ENCODE measurements around the gene CHN1.
A peak's percentile ranks its signal among the peaks of the same experiment; 100 is the strongest.

Gene CHN1

DNA sequence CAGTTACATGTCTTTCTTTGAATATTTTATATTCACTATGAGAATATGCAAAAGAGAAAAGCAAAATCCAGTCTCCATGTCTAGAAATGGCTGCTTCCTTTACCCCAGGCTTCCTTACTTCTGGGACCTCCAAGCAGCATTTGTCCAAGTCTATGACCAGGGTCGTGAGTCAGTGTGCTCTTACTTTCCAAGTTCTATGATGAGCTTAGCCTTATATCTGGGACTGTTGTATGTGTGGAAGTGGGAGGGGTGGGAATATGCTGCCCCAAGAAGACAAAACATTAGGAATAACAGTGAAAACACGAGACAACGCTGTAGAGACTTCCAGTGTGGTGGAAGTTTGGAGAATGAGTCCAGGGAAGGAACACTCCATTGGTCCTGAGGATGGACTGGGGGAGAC is 219.7 kb downstream of the CHN1 start:
- DNase-seq (ENCODE audit: low spot score), result no peak

DNA sequence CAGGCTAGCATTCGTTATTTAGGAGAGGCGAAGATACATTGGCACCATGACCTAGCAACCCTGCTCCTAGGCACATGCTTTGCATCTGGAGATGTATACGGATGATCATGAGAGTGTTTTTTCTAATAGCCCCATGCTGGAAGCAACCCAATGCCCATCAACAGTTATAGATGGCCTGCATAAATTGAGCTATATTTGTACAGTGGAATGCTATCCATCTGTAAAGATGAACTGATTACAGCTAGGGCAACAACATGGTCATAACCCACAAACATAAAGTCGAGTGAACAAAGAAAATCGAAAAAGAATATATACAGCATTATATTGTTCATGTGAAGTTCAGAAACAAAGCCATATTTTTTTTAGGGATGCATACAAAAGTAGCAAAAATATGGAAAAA is 220.3 kb downstream of the CHN1 start:
- DNase-seq (ENCODE audit: low spot score), result no peak

DNA sequence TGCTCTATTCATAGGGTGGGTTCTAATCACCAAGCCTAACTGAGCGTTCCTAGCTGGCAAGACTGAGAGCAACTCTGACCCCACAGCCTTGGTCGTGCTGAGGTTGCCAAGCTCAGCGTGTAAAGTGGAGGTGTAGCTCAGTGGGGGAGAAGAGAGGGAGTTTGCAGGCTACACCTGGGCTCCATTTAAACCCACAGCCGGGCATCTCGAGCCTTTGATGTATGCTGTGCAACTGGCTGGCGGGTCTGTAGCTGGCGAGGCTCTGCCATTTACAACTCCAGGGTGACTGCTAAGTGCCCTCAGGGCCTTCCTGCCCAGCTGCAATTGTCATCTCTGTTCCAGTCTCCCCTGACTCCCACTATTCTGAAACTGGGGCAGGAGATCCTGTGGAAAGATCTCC is 220.9 kb downstream of the CHN1 start:
- no peak for DNase-seq (ENCODE audit: low spot score)

DNA sequence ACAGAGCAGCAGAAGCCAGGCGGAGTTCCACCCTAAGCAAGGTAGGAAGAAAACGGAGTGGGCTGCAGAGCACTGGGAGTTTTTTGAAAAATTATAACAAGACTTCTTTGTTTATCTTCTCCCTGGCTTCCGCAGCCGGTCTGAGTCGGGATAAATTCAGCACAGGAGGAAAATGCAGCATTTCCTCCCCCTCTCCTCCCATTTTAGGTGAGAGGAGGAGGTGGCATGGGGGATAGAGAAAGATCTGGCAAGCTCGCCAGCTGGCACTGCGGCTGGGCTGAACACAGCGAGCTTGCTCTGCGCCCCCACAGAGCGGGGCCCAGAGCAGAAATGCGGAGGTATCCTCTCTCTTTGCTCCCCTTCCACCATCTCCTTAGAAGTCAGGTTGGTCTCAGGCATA is 223.2 kb downstream of the CHN1 start:
- no peak for DNase-seq (ENCODE audit: low spot score)

DNA sequence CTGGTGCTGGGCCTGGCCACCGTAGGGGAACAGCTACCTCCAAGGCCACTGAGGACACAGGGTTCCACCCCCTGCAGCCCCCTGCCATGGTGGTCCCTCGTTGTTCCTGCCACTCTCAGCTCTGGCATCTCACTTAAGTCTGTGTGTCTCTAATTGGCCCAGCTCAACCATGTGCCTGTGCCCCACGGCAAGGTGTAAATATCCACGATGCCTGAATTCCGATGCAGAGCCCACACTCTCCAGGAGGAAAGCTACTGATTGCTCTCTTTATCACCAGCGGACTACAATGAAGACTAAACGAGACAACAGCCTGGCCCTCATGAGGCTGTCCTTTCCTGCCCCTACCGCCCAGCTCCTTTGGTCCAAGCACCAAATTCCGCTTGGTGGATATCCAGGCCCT is 223.9 kb downstream of the CHN1 start:
- no peak for DNase-seq (ENCODE audit: low spot score)

DNA sequence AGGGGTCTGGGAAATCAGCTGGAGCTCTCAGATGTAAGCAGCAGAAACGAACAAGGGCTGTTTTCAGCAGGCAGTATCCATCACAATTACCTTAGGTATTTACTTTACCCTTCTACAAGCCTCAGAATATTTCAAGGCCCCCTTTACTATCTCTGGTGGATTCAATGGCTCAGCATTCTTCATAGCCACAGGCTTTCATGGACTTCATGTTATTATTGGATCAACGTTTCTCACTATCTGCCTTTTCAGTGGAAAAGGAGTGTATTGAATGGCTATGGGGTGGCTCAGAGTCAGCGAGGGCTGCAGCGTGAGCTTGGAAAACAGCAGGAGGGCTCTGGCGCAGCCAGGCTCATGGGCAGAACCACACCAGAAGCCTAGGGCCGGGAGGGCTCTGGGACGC is 224.3 kb downstream of the CHN1 start:
- no peak for DNase-seq (ENCODE audit: low spot score)

DNA sequence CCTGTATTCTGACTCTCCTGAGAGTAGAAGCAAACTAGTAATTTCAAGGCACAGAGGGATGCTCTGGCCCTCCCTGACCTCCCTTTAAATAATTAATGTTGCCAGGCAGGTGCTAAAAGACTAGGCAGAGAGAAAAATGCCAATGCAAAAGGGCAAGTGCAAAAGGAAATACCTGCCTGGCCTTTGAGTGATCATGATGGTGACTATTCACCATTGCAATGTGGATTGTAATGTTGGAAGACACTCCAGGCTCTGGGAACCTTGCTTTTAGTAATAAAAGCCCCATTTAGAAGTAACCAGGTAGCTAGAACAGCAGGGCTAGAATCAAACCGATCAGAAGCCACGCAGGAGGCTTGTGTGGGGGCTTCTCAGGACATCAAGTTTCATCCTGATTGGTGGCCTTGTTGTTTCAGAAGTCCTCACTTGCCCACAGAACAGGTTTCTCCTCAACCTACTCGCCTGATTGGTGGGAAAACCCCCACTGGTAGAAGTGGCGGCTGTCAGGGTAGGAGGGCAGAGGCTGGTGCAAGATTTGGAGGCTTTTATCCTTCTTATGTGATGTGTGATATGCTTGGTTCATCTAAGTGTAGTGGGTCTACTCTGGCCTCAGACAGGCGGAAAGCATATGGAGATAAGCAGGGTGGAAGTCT is 224.9 kb downstream of the CHN1 start:
- DNase-seq (ENCODE audit: low spot score), result no peak

DNA sequence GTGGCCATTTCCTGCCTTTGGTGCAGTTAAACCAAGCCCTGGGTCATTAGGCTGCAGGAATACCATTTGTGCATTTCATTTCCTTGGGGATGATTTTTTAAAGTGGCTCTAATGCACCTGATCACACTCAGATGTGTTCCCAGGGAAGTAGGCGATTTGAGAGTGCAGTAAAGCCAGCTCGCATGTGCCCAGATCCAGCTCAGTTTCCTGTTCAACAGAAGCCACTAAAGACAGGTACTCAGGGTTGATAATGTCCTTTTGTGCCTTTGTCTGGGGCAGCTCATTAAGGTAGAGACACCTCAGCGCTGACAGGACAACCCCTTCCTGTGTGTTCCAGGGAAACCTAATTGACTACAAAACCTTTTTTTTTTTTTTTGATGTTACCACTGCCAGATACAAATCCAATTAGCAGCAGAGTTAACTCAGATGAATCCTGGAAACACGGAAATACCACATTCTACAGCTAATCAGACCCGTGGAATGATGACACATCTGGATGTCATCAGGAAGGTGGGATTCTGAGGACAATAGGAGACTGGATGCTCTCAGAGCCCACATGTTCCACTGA is 225.7 kb downstream of the CHN1 start:
- no peak for DNase-seq (ENCODE audit: low spot score)

DNA sequence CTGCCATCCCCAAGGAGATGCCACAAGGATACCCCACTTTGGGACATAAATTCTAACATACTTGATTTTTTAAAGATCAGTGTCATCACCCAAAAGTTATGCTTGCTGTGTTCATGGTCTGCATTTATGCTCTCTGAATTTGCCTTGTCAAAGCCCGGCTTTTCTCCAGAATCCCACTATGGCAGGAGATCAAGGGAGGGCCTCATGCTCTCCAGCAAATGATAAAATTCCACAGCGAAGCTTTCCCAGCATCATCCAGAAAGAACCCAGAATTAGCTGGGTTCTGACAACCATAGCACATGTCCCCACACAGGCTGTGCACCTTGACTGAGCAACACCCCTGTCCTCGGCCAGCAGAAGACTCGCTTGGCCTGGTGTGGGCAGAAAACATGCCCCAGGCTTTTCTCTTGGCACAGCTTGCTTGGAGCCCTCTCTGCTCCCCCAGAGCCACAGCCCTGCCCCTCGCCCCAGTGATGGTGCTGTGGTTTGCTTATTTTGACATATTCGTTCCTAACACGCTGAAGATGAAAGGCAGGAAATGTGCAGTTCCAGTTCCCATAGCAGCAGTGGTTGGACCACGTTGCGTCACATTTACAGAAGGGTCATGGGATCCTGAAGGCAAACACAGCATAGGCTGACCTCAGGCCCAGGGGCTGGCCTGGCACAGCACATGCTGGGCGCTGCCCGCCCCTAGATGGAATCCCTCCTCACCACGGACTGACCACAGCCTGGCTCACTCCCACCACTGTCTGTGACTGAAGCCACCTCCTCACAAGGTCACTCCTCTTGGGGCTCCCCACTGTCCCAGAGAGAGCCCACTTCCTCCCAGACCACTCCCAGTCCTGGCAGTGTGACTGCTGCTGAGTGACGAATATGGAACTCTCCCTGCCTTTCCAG is 226.8 kb downstream of the CHN1 start:
- DNase-seq (ENCODE audit: low spot score), result no peak

DNA sequence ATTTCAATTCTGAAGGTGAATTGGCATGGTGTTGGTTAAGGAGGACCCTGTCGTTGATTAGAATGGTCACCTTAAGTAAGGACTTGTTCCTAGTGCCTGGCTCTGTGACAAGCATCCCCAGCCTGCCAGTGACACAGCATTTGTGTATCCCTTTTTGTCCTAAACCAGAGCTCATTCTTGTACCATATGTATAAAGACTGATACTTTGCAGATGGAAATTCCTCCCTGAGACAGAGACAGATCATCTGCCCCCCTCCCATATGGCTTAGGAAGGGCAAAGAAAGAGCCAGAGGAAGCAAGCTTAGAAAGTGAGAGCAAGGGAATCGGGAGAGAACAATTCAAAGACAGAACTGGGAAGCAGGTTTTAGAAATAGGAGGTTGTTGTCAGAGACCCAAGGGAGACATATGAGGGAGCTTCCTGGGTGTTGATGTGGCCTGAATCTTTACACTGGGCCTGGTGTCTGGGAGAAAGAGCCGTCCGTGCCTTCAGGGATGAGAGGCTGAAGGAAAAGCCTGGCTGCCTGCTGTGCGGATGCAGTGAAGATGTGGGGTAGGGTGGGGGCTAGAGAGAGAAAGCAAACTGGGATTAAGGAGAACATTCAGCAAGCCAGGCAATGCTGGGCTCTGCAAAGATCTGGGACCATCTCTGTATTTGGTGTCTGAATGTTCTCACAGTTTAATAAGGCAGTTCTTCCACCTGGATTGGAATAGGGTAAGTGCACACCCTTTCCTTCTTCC is 227.7 kb downstream of the CHN1 start:
- no peak for DNase-seq (ENCODE audit: low spot score)

DNA sequence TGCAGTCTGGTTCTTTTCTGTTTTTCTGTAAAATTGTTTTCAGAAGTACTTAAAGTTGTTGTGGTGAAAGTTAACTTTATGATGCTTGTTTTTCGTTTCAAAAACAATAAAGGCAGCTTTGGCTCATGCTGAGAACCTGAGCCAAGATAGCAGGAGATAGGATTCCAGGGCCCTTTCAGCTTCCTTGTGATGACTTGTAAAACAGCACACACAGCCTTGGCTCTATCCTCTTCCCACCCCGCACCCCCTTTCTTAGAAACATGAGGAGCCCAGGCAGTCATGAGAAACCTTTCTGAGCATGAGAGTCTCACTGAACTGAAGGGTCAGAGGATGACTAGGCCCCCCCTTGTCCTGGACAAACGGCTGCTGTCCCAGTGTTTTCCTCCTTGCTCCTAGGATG is 228.5 kb downstream of the CHN1 start:
- DNase-seq (ENCODE audit: low spot score), result no peak

DNA sequence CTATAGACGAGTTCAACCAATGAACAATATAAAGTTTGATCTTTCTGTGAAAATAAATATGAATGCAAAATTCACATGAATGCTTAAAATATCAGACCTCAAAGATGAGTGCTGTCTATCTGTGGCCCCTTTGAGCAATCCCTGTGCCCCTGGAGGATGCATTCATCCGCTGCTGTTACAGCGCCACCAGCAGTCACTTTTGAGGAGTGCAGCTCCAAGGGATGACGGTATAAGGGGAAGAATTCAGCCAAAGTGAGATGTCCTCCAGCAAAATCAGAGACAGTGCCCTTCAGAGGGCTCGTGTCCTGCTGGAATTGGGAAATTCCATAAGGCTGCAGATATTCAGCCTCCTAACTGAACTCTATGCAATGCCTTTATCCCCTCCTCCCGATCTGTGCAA is 229.0 kb downstream of the CHN1 start:
- DNase-seq (ENCODE audit: low spot score), result no peak

DNA sequence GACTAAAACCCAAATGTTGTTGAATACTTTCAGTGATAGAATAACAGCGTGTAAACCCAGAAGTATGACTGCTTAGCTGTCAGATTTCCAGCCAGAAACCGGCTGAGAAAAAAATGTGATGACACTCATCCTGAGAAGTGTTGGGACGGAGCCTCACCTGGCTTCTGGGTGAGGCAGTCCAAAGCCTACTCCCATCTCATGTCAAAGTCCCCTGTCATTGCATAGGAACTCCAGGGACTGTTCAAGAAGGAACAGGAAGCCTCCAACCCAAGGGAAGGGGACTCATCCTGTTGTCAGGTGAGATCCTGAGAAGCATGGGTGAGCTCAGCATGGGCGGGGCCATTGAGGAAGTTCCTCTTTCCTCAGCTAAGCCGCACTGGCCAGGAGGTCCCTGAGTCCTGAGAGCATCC is 229.6 kb downstream of the CHN1 start:
- no peak for DNase-seq (ENCODE audit: low spot score)

DNA sequence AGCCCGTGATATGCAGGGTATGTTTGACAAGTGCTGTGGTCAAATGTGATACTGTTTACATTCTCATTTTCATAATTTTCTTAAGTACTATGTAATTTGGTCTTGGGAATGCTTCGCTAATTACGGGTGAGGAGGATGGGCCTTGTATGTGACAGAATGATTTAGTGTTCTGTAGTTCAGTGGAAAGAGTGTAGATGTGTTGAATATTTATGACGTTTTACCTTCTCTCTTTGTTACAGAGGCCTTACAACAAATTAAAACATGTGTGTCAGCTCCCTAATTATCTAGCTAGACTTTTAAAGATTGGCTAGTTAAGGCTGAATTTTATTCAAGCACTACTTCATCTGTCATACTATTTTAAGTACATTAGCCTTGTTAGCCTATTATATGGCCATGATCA is 230.3 kb downstream of the CHN1 start:
- no peak for DNase-seq (ENCODE audit: low spot score)

DNA sequence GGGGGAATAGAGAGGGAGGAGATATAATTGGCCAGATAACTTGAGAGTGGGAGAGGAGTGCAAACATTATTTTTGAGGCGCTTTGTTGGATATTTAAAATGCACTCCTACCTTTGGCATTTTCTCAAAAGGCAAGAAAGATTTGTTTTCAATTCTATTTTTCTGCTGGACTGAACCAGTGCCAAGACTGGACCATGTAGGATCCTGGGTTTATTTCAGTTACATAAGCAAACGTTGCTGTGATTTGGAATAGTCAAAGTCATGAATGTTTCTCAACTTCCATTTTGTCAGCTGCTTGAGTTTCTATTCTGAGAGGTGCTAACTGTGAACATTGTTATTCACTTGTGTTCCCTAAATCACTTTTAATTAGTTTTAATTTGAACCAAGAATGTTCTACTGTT is 232.0 kb downstream of the CHN1 start:
- no peak for DNase-seq (ENCODE audit: low spot score)

DNA sequence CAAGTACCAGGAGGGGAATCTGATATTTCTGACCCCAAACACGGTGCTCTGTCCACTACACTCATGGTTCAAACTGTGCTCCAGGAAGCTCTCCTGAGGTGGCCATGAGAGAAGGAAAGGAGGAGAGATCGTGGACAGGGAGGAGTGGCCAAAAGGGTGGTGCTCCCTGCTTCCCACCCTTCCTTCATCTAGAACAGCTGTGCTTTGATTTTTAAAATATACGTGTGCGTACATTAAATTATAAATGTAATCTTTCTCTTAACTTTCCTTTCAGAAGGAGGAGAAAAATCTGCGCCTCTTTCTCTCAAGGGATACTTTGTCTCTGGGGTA is 232.7 kb downstream of the CHN1 start:
- no peak for DNase-seq (ENCODE audit: low spot score)

DNA sequence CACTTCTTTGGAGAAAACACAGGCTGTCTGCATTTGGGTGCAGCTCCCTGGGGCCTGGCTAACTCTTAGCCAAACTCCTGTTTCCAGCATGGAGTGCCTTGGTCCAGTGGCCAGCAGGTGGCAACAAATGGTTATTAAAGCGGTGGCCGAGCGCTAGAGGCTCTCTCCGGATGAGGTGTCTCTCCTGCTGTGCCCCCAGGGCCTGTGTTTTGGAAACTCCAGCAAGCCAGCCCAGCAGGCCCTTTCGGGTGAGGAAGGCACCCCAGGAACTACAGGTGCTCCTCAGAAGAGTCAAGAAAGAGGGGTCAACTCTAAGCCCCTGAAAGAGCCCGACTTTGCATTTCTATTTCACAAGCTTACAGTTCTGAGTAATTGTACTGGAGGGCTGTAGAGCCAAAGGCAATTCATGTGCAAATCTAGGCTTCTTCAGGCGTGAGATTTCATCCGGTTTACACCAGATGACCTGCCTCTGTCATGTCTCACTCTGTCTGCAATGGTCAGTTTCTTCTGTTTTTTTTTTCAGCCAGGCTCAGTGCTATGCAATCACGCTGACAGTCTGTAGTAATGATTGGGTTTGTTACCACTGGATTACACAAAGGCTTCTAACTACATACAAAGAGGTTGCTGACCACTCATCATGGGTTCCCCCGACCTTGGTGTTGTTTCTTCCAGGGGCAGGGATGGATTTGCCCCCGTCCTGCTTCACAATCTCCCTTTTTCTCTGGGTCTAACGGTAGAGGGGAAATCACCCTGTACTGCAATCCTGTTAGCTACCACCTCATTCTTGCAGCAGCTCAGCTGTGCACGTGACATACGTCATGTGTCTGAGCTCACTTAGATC is 233.3 kb downstream of the CHN1 start:
- peak; percentile 66 for DNase-seq (ENCODE audit: low spot score)

DNA sequence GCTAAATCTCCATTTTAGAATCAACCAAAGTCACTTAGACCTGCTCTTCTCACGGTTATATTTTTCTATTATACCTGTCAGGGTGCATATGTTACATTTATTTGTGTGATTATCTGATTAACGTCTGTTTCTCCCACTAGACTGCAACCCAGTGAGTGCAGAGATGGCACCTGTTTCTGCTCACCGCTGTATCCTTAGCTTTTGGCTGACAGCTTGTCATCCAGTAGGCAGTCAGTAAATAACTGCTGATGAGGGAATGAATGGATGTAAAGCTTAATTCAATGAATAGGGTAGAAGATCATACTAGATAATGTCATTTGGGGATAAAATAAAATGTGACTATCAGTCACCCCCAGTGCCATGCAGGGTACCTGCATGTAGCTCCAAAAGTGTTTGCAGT is 234.0 kb downstream of the CHN1 start:
- no peak for DNase-seq (ENCODE audit: low spot score)

DNA sequence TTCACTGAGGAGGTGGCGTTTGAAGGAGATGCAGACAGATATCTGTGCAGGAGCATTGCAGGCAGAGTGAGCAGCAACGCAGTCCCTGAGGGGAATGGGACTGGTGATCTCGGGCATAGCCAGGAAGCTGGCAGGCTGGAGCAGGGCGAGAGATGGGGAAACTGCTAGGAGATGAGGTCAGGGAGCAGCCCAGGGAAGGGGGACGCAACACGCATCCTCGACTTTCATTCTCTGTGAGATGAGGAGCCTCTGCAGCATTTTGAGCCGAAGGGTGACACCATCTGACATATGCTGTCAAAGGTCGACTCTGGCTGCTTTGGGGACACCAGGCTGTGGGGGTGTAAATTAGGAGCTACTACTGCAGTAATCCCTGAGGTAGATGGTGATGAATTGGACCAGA is 236.6 kb downstream of the CHN1 start:
- DNase-seq (ENCODE audit: low spot score), result no peak

DNA sequence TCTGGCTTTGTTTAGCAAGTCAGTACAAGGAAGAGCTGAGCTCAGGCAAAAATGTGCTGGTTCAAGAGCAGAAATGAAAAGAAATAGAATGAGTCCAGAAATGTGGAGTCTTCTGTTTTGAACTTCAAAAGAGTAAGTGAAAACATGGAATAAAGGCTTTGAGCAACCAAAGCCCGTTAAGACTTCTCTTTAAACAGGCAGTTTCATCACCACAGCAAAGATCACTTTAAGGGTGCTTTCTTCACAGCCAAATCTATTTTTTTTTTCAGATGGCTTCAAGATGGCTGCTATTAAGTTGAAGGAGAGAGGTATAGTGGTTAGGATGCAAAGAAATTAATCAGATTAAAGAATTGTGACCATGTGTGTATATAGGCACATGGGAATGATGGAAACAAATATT is 238.9 kb downstream of the CHN1 start:
- DNase-seq (ENCODE audit: low spot score), result no peak

DNA sequence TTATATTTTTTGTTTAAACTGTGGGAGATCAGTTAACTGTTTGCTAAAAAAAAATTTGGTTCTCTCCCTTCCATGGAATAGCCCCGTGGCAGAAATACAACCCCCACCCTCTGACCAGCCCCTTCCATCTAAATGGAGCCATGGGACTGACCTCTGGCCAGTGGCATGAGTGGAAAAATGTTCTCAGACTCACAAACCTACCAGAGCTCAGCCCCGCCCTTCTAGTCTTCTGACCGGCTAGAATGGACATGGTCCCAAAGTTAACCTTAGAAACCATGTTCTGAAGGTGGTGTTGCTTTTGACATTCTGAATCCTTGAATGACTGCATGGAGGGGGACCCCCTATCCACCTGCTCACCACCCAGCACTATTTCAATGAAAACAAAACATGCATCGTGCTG is 239.6 kb downstream of the CHN1 start:
- DNase-seq (ENCODE audit: low spot score), result no peak

Data from putamen (tissue), 1 donor.